Stimulated activated CD4-positive, alpha-beta T cell treated with anti-CD3 and anti-CD28 coated beads, Interleukin-12 subunit alpha, Interleukin-12 subunit beta, amount 100 ng/mL, for 4 hours (primary cell): ENCODE measurements around the gene TTC33.

Experiments
- DNase-seq: peaks from one replicate; pipeline ENCODE4 v3.0.0-alpha.2; 2020

TTC33 gene

GRCh38 chr5:40559306-40559705 lies 196.5 kb downstream of the TTC33 start:
- DNase-seq: no peak

- DNase-seq: no peak
Measured at GRCh38 chr5:40557501-40557900, 198.3 kb downstream of the TTC33 start.

GRCh38 chr5:40556811-40557210 lies 198.9 kb downstream of the TTC33 start:
- no peak for DNase-seq

- no peak for DNase-seq
Measured at GRCh38 chr5:40555886-40556285, 199.9 kb downstream of the TTC33 start.

- DNase-seq: no peak
Measured at GRCh38 chr5:40554813-40555212, 200.9 kb downstream of the TTC33 start.

GRCh38 chr5:40554054-40554453 lies 201.7 kb downstream of the TTC33 start:
- DNase-seq: no peak

- DNase-seq: no peak
Measured at GRCh38 chr5:40552981-40553380, 202.8 kb downstream of the TTC33 start.

- DNase-seq: no peak
Measured at GRCh38 chr5:40551496-40552491, 204.0 kb downstream of the TTC33 start.

- DNase-seq: no peak
Measured at GRCh38 chr5:40550481-40550880, 205.3 kb downstream of the TTC33 start.

GRCh38 chr5:40549616-40550015 lies 206.1 kb downstream of the TTC33 start:
- DNase-seq: no peak

GRCh38 chr5:40547994-40548575 lies 207.7 kb downstream of the TTC33 start:
- DNase-seq: no peak

- no peak for DNase-seq
Measured at GRCh38 chr5:40547557-40547956, 208.2 kb downstream of the TTC33 start.

- DNase-seq: no peak
Measured at GRCh38 chr5:40540301-40540700, 215.5 kb downstream of the TTC33 start.

GRCh38 chr5:40524677-40525076 lies 231.1 kb downstream of the TTC33 start:
- no peak for DNase-seq

- no peak for DNase-seq
Measured at GRCh38 chr5:40521925-40522324, 233.8 kb downstream of the TTC33 start.

- no peak for DNase-seq
Measured at GRCh38 chr5:40521108-40521785, 234.5 kb downstream of the TTC33 start.

GRCh38 chr5:40518485-40518917 lies 237.3 kb downstream of the TTC33 start:
- DNase-seq: no peak

GRCh38 chr5:40515476-40515875 lies 240.3 kb downstream of the TTC33 start:
- DNase-seq: no peak

- DNase-seq: no peak
Measured at GRCh38 chr5:40514976-40515375, 240.8 kb downstream of the TTC33 start.

- DNase-seq: no peak
Measured at GRCh38 chr5:40511801-40512200, 244.0 kb downstream of the TTC33 start.

- no peak for DNase-seq
Measured at GRCh38 chr5:40507095-40507494, 248.7 kb downstream of the TTC33 start.

GRCh38 chr5:40505031-40505430 lies 250.7 kb downstream of the TTC33 start:
- no peak for DNase-seq

GRCh38 chr5:40503439-40503838 lies 252.3 kb downstream of the TTC33 start:
- no peak for DNase-seq

GRCh38 chr5:40502736-40503135 lies 253.0 kb downstream of the TTC33 start:
- no peak for DNase-seq
